Common myeloid progenitor, CD34-positive (primary cell): ENCODE measurements around the gene LIN7B.
"Not testable (repeated sequence)": the region's sequence is repeated elsewhere in the genome, so short reads cannot be mapped to it uniquely, and the experiment has no call there.

ENCODE experiments used
- CTCF ChIA-PET: fragments of 350-600 bp; sonication (Branson Sonifier 250); formaldehyde crosslinking; loops from one replicate; lab custom pipeline; 2021; ENCODE audit warnings: antibody characterized with exemption; lab: Charles Lee
- POLR2A ChIA-PET: fragments of 350-600 bp; sonication (Branson Sonifier 250); formaldehyde crosslinking; loops from one replicate; lab custom pipeline; 2021; ENCODE audit warnings: antibody characterized with exemption; lab: Charles Lee
- DNase-seq, 3 donors: peaks; one replicate each; pipeline versions ENCODE4 v3.0.0 to v3.0.0-alpha.2; 2013
- H3K27ac ChIP-seq, 2 experiments: 1 replicate in 1 of 2; 2 replicates in 1 of 2; pipeline ENCODE4 v1.7.0; 2013; ENCODE audit warnings: inconsistent platforms in 2 of 2, low read length in 2 of 2, mild to moderate bottlenecking in 2 of 2, low read depth in 1 of 2, moderate library complexity in 1 of 2; ENCODE audit not compliant: severe bottlenecking in 2 of 2, insufficient read depth in 1 of 2, poor library complexity in 1 of 2
- H3K27me3 ChIP-seq, 5 experiments: replicated peaks in 2 of 5; 1 replicate in 3 of 5; 2 replicates in 2 of 5; pipeline versions ENCODE4 v1.6.1 to v1.7.0; 2013; ENCODE audit warnings: low read length in 4 of 5, mild to moderate bottlenecking in 2 of 5, moderate library complexity in 2 of 5, inconsistent platforms in 1 of 5; ENCODE audit not compliant: insufficient read depth in 5 of 5, control insufficient read depth in 4 of 5
- H3K36me3 ChIP-seq, 4 experiments: 1 replicate in 2 of 4; 2 replicates in 2 of 4; pipeline versions ENCODE4 v1.6.1 to v1.7.0; 2013; ENCODE audit warnings: low read length in 3 of 4, control low read depth in 1 of 4, mild to moderate bottlenecking in 1 of 4; ENCODE audit not compliant: control insufficient read depth in 4 of 4, insufficient read depth in 4 of 4
- H3K4me1 ChIP-seq, 4 experiments: 1 replicate in 3 of 4; 2 replicates in 1 of 4; pipeline versions ENCODE4 v1.6.1 to v1.7.1; 2013; ENCODE audit warnings: low read length in 3 of 4, mild to moderate bottlenecking in 3 of 4, control low read depth in 1 of 4, inconsistent platforms in 1 of 4, moderate library complexity in 1 of 4; ENCODE audit not compliant: control insufficient read depth in 4 of 4, insufficient read depth in 4 of 4; ENCODE audit errors: control extremely low read depth in 1 of 4
- H3K4me3 ChIP-seq, 7 experiments: 1 replicate in 4 of 7; 2 replicates in 3 of 7; pipeline versions ENCODE4 v1.5.1 to v1.7.0; 2013; ENCODE audit warnings: mild to moderate bottlenecking in 7 of 7, low read length in 6 of 7, moderate library complexity in 6 of 7, inconsistent platforms in 2 of 7, low read depth in 2 of 7, control low read depth in 1 of 7; ENCODE audit not compliant: insufficient read depth in 4 of 7, control insufficient read depth in 1 of 7; ENCODE audit errors: extremely low read depth in 1 of 7
- H3K9me3 ChIP-seq, 5 experiments: 1 replicate in 4 of 5; 2 replicates in 1 of 5; pipeline versions ENCODE4 v1.6.1 to v1.7.1; 2013; ENCODE audit warnings: low read length in 4 of 5, mild to moderate bottlenecking in 2 of 5, inconsistent platforms in 1 of 5, low read depth in 1 of 5, moderate library complexity in 1 of 5; ENCODE audit not compliant: control insufficient read depth in 4 of 5, insufficient read depth in 2 of 5; ENCODE audit errors: control extremely low read depth in 1 of 5
- WGBS: methylation state at CpG from one replicate; pipeline ENCODE4 v1.1.5; 2013; ENCODE audit not compliant: insufficient coverage; 5-methylcytosine and 5-hydroxymethylcytosine counted together

Gene LIN7B

GRCh38 chr19:49145573-49146407 lies 31.6 kb downstream of the LIN7B start:
- no peaks in the 10 kb centered on the region for H3K36me3 ChIP-seq
- H3K4me3 ChIP-seq: peak overlapping the region in 3 of 7 experiments; percentile 16 to 59 (median 38)
- H3K27me3 ChIP-seq: peaks cover 0 to 16% (median 1%) of the 10 kb centered on the region in 5 experiments
- H3K4me1 ChIP-seq: peaks cover 2 to 43% (median 38%) of the 10 kb centered on the region in 4 experiments
- DNase-seq: peak; percentile 89 to 95 (median 95)
- CTCF ChIA-PET: interaction anchor here (0.7 to 5.4 kb wide), 14 partner anchors 10 to 62 kb away, joined by 3 to 35 read pairs (median 6); partner anchors contain the start of genes LIN7B and PPFIA3
- WGBS: 16% methylated on average over 15 of the region's 30 CpGs
- POLR2A ChIA-PET: no interaction called here
- H3K27ac ChIP-seq: no peak overlapping the region
- no peaks in the 10 kb centered on the region for H3K9me3 ChIP-seq

DNA sequence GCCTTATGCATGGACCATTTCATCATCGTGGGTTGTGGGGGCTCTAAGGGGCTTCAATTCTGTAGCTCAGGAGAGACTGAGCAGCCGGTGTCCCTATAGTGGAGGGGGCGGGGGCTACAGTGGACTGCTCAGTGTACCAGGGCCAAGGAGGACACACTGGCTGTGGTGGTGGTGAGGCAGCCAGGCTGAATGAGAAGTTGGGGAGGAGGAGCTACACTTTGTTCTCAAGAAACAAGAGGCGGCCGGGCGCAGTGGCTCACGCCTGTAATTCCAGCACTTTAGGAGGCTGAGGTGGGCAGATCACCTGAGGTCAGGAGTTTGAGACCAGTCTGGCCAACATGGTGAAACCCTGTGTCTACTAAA lies 32.2 kb downstream of the LIN7B start:
- Histone ChIP-seq H3K4me1 (peaks cover 2 to 49% (median 44%) of the 10 kb centered on the region in 4 experiments), H3K27me3 (peaks cover 0 to 21% (median 1%) of the 10 kb centered on the region in 5 experiments), H3K4me3 (peak overlapping the region in 2 of 7 experiments; percentile 38 to 59)
- H3K9me3 ChIP-seq, H3K36me3 ChIP-seq, H3K27ac ChIP-seq, DNase-seq, POLR2A ChIA-PET: not testable (repeated sequence)
- 74% methylated on average over 7 of the region's 7 CpGs for WGBS
- CTCF ChIA-PET: interaction anchor here (0.7 to 5.4 kb wide), 12 partner anchors 11 to 53 kb away, joined by 3 to 35 read pairs (median 8); partner anchors contain the start of genes LIN7B and PPFIA3

- no peak overlapping the region for H3K4me3 ChIP-seq
- 94% methylated on average over 9 of the region's 11 CpGs for WGBS
- peaks cover 2 to 50% (median 44%) of the 10 kb centered on the region in 4 experiments for H3K4me1 ChIP-seq
- ChIA-PET POLR2A (interaction anchor here (1.7 kb wide), 1 partner anchor 9 kb away, joined by 4 read pairs; no protein-coding TSS in a partner anchor), CTCF (interaction anchor here (0.7 to 5.4 kb wide), 10 partner anchors 9 to 74 kb away, joined by 3 to 35 read pairs (median 6); partner anchors contain the start of gene LIN7B)
- H3K36me3 ChIP-seq: no peaks in the 10 kb centered on the region
- H3K27me3 ChIP-seq: peaks cover 0 to 25% (median 1%) of the 10 kb centered on the region in 5 experiments
- peak overlapping the region in 1 of 2 experiments; percentile 61 for H3K27ac ChIP-seq
- DNase-seq: no peak
- no peaks in the 10 kb centered on the region for H3K9me3 ChIP-seq
Measured at GRCh38 chr19:49148044-49148682, 34.0 kb downstream of the LIN7B start.

DNA sequence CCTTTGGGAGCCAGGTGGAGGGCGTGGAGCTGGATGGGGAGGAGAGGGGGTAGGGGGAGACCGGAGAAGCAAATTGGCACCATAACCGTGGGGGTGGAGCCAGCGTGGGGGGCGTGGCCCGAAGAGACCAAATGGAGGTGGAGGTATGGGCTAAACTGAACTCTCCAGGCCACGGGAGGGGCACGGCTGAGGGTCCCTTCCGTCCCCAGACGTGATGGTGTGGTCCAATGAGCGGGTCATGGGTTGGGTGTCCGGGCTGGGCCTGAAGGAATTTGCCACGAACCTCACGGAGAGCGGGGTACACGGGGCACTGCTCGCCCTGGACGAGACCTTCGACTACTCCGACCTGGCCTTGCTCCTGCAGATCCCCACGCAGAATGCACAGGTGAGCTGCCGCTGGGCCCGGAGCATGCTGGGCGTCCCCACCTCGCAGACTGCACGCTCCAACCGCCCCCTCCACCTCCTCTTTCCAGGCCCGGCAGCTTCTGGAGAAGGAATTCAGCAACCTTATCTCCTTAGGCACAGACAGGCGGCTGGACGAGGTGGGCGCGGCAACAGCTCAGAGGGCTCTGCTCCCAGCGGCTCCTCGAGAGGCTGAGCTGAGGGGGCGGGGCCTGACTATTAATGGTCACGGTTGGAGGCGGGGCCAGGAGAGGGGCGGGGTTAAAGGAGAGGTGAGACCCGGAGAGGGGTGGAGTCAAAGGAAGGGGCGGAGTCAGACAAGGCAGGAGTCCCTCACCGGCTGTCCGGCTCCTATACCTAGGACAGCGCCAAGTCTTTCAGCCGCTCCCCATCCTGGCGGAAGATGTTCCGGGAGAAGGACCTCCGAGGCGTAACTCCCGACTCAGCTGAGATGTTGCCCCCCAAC lies 34.8 kb downstream of the LIN7B start:
- 5% methylated on average over 43 of the region's 49 CpGs for WGBS
- peaks cover 2 to 50% (median 44%) of the 10 kb centered on the region in 4 experiments for H3K4me1 ChIP-seq
- no peaks in the 10 kb centered on the region for H3K36me3 ChIP-seq
- DNase-seq: peak; percentile 88 to 93 (median 91)
- peak overlapping the region; percentile 45 to 77 (median 73) for H3K4me3 ChIP-seq
- peaks cover 0 to 25% (median 1%) of the 10 kb centered on the region in 5 experiments for H3K27me3 ChIP-seq
- CTCF ChIA-PET: interaction anchor here (0.6 to 5.4 kb wide), 12 partner anchors 10 to 75 kb away, joined by 3 to 35 read pairs (median 4); no protein-coding TSS in a partner anchor
- POLR2A ChIA-PET: interaction anchor here (0.6 to 3.0 kb wide), 3 partner anchors 10 to 978 kb away, joined by 3 to 13 read pairs (median 4); partner anchors contain the start of gene LIN7B
- H3K27ac ChIP-seq: peak overlapping the region in 1 of 2 experiments; percentile 61
- no peaks in the 10 kb centered on the region for H3K9me3 ChIP-seq

GRCh38 chr19:49149652-49150105 lies 35.5 kb downstream of the LIN7B start:
- Histone ChIP-seq H3K4me1 (peaks cover 2 to 50% (median 44%) of the 10 kb centered on the region in 4 experiments), H3K27me3 (peaks cover 0 to 25% (median 1%) of the 10 kb centered on the region in 5 experiments), H3K9me3 (no peaks in the 10 kb centered on the region), H3K27ac (peak overlapping the region in 1 of 2 experiments; percentile 55), H3K4me3 (peak overlapping the region; percentile 45 to 77 (median 73)), H3K36me3 (no peaks in the 10 kb centered on the region)
- DNase-seq: peak; percentile 60 to 79 (median 74)
- ChIA-PET POLR2A (interaction anchor here (1.7 to 3.0 kb wide), 2 partner anchors 10 to 36 kb away, joined by 4 to 13 read pairs; partner anchors contain the start of gene LIN7B), CTCF (interaction anchor here (0.6 to 5.4 kb wide), 9 partner anchors 11 to 52 kb away, joined by 3 to 35 read pairs (median 5); no protein-coding TSS in a partner anchor)
- WGBS: 1% methylated on average over 23 of the region's 23 CpGs
